ENCODE data around the gene TRAIP.
"Not testable (repeated sequence)": the region's sequence is repeated elsewhere in the genome, so short reads cannot be mapped to it uniquely, and the experiment has no call there.

TRAIP gene

DNA sequence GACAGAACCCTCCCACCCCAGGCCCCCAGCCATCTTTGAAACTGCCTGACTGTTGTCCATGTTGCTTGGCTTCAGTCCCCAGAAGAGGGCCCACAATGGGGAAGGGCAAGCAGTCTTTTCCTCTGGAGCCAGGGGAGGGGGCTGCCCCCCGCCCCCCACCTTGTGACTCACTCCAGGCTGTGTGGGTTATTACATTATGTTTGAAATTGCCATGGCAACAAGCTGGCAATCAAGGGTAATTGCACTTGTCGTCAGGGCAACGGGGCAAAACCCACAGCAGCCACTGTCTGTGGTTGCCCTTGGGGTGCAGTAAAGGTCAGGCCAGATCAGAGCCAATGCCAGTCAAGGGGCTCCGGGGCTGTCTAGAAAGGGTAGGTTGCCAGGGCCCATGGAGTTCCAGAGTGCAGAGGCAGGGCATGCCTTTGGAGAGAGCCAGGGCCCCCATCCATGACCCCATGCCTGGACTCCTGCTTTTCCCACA lies 16.5 kb upstream of the TRAIP start:
- peak; percentile 19 to 39 for DNase-seq

GRCh38 chr3:49871531-49872153 lies 15.3 kb upstream of the TRAIP start:
- no peak for DNase-seq

- peak; percentile 15 to 21 for DNase-seq
These were observed 13.3 kb upstream of the TRAIP start, which contains the start of gene CAMKV for GRCh38 chr3:49869525-49870126. Gene CAMKV (minus strand): TSS chr3:49869906. CDS start chr3:49862388, 7,518 bp downstream.

GRCh38 chr3:49868862-49869466 lies 12.6 kb upstream of the TRAIP start:
- no peak for DNase-seq

DNA sequence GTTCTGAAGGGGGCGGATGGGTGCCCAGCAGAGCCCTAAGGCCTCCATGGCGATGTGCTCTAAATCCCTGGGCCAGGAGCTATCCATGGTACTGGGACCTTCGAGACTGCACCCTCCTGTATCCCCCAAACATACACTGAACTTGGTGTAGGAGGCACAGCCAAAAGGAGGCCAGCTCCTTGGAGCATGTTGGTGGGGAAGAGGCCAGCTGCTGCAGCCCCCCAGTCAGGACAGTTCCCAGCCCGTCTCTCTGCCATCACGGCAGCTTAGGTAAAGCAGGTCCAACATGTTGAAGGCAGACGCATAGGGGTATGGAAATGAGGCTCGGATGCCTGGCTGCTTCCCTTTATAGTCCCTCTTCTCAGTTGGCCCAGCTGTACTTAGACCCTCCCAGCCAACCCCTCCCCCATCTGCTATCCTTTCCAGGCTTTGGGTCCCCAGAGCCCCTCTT lies 11.5 kb upstream of the TRAIP start:
- peak in 1 of 2 donors; percentile 17 for DNase-seq

GRCh38 chr3:49867400-49867799 lies 11.0 kb upstream of the TRAIP start:
- DNase-seq = no peak

DNA sequence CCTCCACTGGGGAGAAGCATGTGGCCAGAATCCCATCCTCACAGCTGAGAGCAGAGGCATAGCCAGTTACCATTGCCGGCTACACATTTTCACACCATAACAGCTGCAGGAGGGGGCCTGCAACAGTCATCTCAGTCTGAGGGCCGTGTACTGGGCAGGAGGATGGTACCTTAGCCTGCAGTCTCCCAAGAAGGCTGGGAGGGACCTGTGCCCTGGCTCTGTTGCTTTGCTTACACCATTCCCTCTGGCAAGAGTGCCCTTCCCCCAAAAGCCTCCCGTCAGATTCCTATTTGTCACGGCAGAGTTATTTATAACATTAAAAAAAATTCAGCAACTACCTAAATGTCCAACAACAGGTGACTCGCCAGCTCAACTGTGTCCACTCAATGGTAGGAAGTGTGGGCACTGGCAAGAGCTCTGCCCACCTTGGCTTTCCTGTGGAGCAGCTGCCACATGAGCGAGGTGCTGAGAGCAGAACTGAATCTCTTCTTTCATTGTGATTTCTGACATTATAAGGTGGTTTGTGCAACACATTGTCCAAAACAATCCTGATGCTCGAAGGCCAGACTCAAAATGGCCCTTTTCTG lies 8.9 kb upstream of the TRAIP start:
- DNase-seq = no peak

- DNase-seq = no peak
These were observed 8.1 kb upstream of the TRAIP start for GRCh38 chr3:49864505-49864904.

GRCh38 chr3:49859576-49860305 lies 3.4 kb upstream of the TRAIP start:
- DNase-seq = no peak

DNA sequence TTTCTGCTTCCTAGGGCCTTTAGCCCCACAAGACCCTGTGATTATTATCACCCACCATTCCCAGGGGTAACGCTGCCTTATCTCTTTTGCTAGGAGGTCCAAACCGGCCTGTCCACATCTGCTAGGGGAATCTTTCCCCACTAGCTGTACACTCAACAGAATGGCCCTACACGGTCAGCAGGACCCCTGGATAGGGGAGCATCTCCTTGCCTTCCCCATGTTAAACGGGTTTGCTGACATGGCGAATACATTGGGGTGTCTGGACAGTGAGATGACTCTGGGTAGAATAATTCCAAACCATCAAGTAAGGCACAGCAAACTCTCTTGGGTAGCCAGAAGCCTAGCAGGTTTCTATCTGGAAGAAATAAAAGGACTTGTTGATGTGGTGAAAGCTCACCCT lies 702 bp downstream of the TRAIP start:
- no peak for DNase-seq

- DNase-seq = no peak
These were observed 10.7 kb downstream of the TRAIP start for GRCh38 chr3:49845694-49846093.

DNA sequence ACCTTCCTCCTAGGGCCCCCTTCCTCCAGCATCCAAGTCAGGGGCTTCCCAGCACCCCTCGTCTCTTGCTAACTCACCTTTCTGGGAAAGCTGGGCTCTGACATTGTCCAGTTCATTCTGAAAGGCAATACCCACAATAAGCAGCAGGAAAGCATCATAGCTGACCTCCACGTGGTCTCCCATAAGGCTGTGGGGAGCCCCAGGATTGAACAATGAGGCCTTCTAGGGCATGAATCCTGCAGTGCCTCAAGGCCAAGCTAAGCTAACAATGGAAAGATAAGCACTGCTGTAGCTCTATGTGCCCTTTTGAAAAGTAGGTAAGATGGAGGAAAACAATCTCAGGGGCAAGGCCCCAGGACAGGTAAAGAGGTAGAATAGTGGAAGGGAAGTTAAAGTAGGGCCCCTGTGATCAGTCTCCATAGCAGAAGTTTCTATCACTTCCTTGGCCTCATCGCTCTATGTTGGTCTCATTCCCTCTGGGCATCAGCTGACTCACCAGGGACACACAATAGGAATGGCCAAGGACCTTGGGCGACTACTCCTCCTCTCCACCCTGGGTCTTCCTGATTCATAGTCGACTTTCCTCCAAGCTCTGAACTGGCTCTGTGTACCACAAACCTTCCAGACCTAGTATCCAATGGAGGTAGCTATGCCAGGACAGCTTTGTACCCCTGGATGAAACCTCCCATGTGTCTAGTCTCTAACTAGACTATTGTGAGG lies 11.7 kb downstream of the TRAIP start:
- no peak for DNase-seq

- no peak for DNase-seq
These were observed 13.4 kb downstream of the TRAIP start for GRCh38 chr3:49842843-49843517.

GRCh38 chr3:49841806-49842205 lies 14.6 kb downstream of the TRAIP start:
- no peak for DNase-seq

- peak in 1 of 2 donors; percentile 7 for DNase-seq
These were observed 15.2 kb downstream of the TRAIP start for GRCh38 chr3:49841126-49841696.

GRCh38 chr3:49840388-49840787 lies 16.0 kb downstream of the TRAIP start:
- no peak for DNase-seq

- DNase-seq = peak; percentile 82 to 85
These were observed 17.1 kb downstream of the TRAIP start for GRCh38 chr3:49839193-49839809.

DNA sequence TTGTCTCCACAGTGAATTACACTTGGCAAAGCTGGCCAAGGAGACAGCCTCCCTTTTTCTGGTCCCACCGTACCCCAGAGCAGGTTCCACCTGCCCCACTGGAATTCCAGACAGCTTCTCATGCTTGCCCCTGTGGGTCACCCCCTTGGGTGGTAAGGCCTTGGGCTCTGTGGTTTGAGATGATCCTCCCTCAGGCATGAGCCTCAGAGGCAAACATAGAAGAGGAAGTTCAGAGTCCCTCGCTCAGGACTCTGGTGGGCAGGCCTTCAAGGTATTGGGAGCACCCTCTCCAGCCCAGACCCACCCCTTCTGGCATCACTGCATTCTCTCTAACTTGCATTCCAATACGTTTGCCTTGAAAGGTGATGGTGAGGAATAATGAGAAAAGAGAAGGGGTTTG lies 25.0 kb downstream of the TRAIP start:
- DNase-seq = no peak

DNA sequence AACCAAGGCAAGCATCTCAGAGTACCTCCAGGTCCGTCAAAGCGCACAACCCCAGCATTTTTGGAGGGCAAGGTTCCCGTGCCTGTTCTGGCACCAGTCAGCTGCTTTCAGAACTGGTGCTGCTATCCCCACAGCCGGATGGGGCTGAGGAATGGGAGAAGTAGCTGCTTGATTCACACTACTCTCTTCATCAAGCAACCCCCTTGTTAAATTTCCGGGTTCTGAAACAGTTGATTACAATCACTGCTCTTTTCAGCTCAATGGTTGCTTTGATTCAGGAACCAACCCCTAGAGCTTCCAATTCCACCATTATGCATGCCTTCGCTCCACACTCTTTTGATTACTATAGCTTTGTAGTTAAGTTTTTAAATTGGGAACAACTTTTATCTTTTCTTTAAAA lies 30.3 kb downstream of the TRAIP start:
- no peak for DNase-seq

DNA sequence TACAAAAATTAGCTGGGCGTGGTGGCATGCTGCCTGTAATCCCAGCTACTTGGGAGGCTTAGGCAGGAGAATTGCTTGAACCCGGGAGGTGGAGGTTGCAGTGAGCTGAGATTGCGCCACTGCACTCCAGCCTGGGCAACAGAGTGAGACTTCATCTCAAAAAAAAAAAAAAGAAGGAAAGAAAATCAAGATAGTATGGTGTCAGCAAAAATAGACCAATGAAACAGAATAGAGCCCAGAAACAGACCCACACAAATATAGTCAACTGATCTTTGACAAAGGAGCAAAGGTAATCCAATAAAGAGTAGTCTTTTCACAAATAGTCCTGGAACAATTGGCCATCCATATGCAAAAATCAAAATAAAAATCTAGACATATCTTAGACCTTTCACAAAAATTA lies 33.2 kb downstream of the TRAIP start:
- not testable (repeated sequence) for DNase-seq
